Lower leg skin (tissue), 4 donors: ENCODE results near the gene SLC34A1. TPM values are rescaled to one million over a fixed set of nuclear protein-coding genes. Genes with fewer than 3 reads are reported as not detected.

Experiments
- DNase-seq, 2 donors: peaks; one replicate each; pipeline ENCODE4 v3.0.0-alpha.2; 2019; ENCODE audit warnings: low spot score in 2 of 2
- H3K4me3 ChIP-seq: fragments of 200-600 bp; sonication (generic); 2 replicates; pipeline ENCODE4 v1.5.1; 2017; ENCODE audit warnings: mild to moderate bottlenecking, low read depth; ENCODE audit not compliant: poor library complexity, severe bottlenecking
- CTCF ChIP-seq, 3 donors: fragments of 450-650 bp; IDR thresholded peaks; one replicate each; pipeline ENCODE4 v1.5.1; 2016; ENCODE audit warnings: antibody characterized with exemption in 3 of 3, mild to moderate bottlenecking in 3 of 3, moderate library complexity in 2 of 3
- POLR2A ChIP-seq, 2 donors: fragments of 450-650 bp; IDR thresholded peaks; one replicate each; pipeline ENCODE4 v1.6.1; 2016 to 2017; ENCODE audit warnings: antibody characterized with exemption in 2 of 2, mild to moderate bottlenecking in 1 of 2, moderate library complexity in 1 of 2
- WGBS, 2 donors: methylation state at CpG; one replicate each; pipeline ENCODE4 v1.1.5; 2018; 5-methylcytosine and 5-hydroxymethylcytosine counted together
- intact Hi-C: fragments of 100-400 bp; cut with DNase I; formaldehyde crosslinking; loops from one replicate; pipeline ENCODE4 v1.15.0; 2023; ENCODE audit warnings: low total_unique reads
- total RNA-seq, 4 donors: library from RNA; depleted of rRNA; stranded (reverse); fragments of >200 nt; gene quantifications; one replicate each; pipeline ENCODE4 v1.1.0, GENCODE V29; 2016

The SLC34A1 gene
- total RNA-seq, 4 donors from 2014 or later = 0.12 to 0.39 TPM; not detected in 2

- no peak for TF ChIP-seq POLR2A (IDR thresholded peaks at IDR 0.05)
- no peak for TF ChIP-seq CTCF (IDR thresholded peaks at IDR 0.05)
- intact Hi-C loops = no loop called here
- peak overlapping the region; percentile 31 for H3K4me3 ChIP-seq
- WGBS, 2 donors = no CpG with 5 or more reads among the region's 52 CpGs
- DNase-seq = no peak
These were observed 62.9 kb downstream of the SLC34A1 start for GRCh38 chr5:177447066-177447610.

GRCh38 chr5:177447611-177448243 lies 63.5 kb downstream of the SLC34A1 start:
- DNase-seq = no peak
- intact Hi-C loops = no loop called here
- no peak for TF ChIP-seq CTCF (IDR thresholded peaks at IDR 0.05)
- no peak for TF ChIP-seq POLR2A (IDR thresholded peaks at IDR 0.05)
- 3 to 7% methylated on average over 13 to 17 of the region's 23 CpGs for WGBS, 2 donors
- no peak overlapping the region for H3K4me3 ChIP-seq

Other genes with a start within 250 kb of the SLC34A1 start
- gene RAB24, start 80.7 kb upstream of the SLC34A1 start, total RNA-seq = 10 to 100 TPM; 52.2 to 98.5 (median 73.7) TPM
- gene PRELID1, start 80.6 kb upstream of the SLC34A1 start, total RNA-seq = 100 to 1,000 TPM in 2 of 4 donors, 10 to 100 TPM in 2; 60.7 to 122 (median 96.7) TPM
- 10 to 100 TPM in 2 of 4 donors, 1 to 10 TPM in 2; 4.9 to 19.8 (median 13.2) TPM for gene MXD3, start 72.5 kb upstream of the SLC34A1 start, total RNA-seq
- gene LMAN2, start 32.8 kb upstream of the SLC34A1 start, total RNA-seq = 100 to 1,000 TPM; 139 to 191 (median 166) TPM
- 10 to 100 TPM; 28.6 to 38.3 (median 37.2) TPM for gene RGS14, start 26.5 kb upstream of the SLC34A1 start, total RNA-seq
- not detected for gene PFN3, start 16.2 kb downstream of the SLC34A1 start, total RNA-seq
- gene F12, start 25.1 kb downstream of the SLC34A1 start, total RNA-seq = 10 to 100 TPM in 2 of 4 donors, 1 to 10 TPM in 2; 1.9 to 14.5 (median 10.1) TPM
- gene GRK6, start 42.2 kb downstream of the SLC34A1 start, total RNA-seq = 10 to 100 TPM; 29.5 to 56.7 (median 38.1) TPM
- 10 to 100 TPM in 1 of 4 donors, 1 to 10 TPM in 3; 5.4 to 10.2 (median 8.0) TPM for gene PRR7, start 62.4 kb downstream of the SLC34A1 start, total RNA-seq
- 10 to 100 TPM; 14.0 to 65.5 (median 27.6) TPM for gene DBN1, start 89.2 kb downstream of the SLC34A1 start, total RNA-seq
- 10 to 100 TPM; 11.8 to 31.7 (median 23.5) TPM for gene PDLIM7, start 113.2 kb downstream of the SLC34A1 start, total RNA-seq
- gene DOK3, start 125.4 kb downstream of the SLC34A1 start, total RNA-seq = 1 to 10 TPM; 1.5 to 4.0 (median 2.0) TPM
- 100 to 1,000 TPM in 1 of 4 donors, 10 to 100 TPM in 3; 70.7 to 108 (median 88.6) TPM for gene DDX41, start 132.5 kb downstream of the SLC34A1 start, total RNA-seq
- gene FAM193B, start 170.1 kb downstream of the SLC34A1 start, total RNA-seq = 100 to 1,000 TPM in 1 of 4 donors, 10 to 100 TPM in 3; 57.0 to 128 (median 69.7) TPM
- 10 to 100 TPM; 70.4 to 95.7 (median 80.4) TPM for gene TMED9, start 207.8 kb downstream of the SLC34A1 start, total RNA-seq
- gene B4GALT7, start 215.7 kb downstream of the SLC34A1 start, total RNA-seq = 10 to 100 TPM; 11.8 to 17.8 (median 16.4) TPM